RKO (cell line): ENCODE measurements around the gene ALDH2.
"Not testable (repeated sequence)": the region's sequence is repeated elsewhere in the genome, so short reads cannot be mapped to it uniquely, and the experiment has no call there.

Experiments
- DNase-seq: peaks from one replicate; pipeline ENCODE4 v3.0.0-alpha.2; 2016; ENCODE audit warnings: low spot score

The ALDH2 gene

GRCh38 chr12:111759271-111759670 lies 7.5 kb upstream of the ALDH2 start:
- DNase-seq = no peak

- no peak for DNase-seq
Measured at GRCh38 chr12:111759991-111760390, 6.7 kb upstream of the ALDH2 start.

GRCh38 chr12:111761099-111761498 lies 5.6 kb upstream of the ALDH2 start:
- no peak for DNase-seq

GRCh38 chr12:111761706-111762105 lies 5.0 kb upstream of the ALDH2 start:
- no peak for DNase-seq

GRCh38 chr12:111763552-111763951 lies 3.2 kb upstream of the ALDH2 start:
- not testable (repeated sequence) for DNase-seq

GRCh38 chr12:111764120-111764821 lies 2.5 kb upstream of the ALDH2 start:
- no peak for DNase-seq

GRCh38 chr12:111767362-111768158 lies 827 bp downstream of the ALDH2 start:
- peak; percentile 83 for DNase-seq

GRCh38 chr12:111768159-111768895 lies 1.6 kb downstream of the ALDH2 start:
- no peak for DNase-seq

- no peak for DNase-seq
Measured at GRCh38 chr12:111769599-111769998, 2.9 kb downstream of the ALDH2 start.

GRCh38 chr12:111773801-111774551 lies 7.2 kb downstream of the ALDH2 start:
- no peak for DNase-seq

- no peak for DNase-seq
Measured at GRCh38 chr12:111775205-111776193, 8.8 kb downstream of the ALDH2 start.

- no peak for DNase-seq
Measured at GRCh38 chr12:111776836-111777344, 10.2 kb downstream of the ALDH2 start.

- DNase-seq = no peak
Measured at GRCh38 chr12:111777345-111778045, 10.8 kb downstream of the ALDH2 start.

- no peak for DNase-seq
Measured at GRCh38 chr12:111780166-111780565, 13.4 kb downstream of the ALDH2 start.

GRCh38 chr12:111780615-111781014 lies 13.9 kb downstream of the ALDH2 start:
- no peak for DNase-seq

GRCh38 chr12:111781085-111781658 lies 14.4 kb downstream of the ALDH2 start:
- DNase-seq = no peak

- DNase-seq = no peak
Measured at GRCh38 chr12:111783046-111783445, 16.3 kb downstream of the ALDH2 start.

- DNase-seq = no peak
Measured at GRCh38 chr12:111784953-111785352, 18.2 kb downstream of the ALDH2 start.

GRCh38 chr12:111785651-111786050 lies 18.9 kb downstream of the ALDH2 start:
- peak; percentile 43 for DNase-seq
